ENCODE measurements around the gene DCDC1.

DCDC1 gene

DNA sequence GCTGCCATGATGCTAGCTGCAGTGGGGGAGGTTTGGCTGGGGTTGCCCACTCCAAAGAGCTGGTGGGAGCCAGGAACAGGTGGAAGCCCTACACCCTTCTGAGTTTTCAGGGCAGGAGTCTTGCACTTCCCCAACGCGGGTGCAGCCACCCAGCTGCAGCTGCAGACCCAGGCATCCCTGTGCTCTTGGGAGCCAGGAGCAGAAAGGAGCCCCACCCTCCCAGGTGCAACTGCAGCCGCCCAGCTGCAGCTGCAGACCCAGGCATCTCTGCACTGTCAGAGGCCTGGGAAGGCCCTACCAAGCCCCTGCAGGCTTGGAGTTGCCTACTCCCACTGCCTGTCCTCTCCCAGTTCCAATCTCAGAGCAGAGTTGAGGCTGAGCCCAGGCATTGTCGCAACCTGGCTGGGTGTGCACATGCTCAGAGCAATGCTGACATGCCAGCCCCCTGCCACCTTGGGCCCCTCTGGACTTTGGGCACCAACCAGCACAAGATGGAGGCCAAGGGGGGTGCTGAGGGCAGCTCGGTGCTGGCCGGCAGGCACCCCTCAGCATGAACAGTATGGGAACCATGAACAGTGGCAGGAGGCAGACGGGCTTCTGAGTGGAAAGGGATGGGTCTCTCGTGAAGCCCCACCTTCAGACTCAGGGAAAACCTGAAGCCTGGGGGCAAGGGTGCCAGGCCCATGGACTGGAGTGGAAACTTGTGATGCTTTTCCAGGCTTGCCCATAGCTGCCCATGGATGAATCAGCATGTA is 195.4 kb downstream of the DCDC1 start:
- H3K4me3 ChIP-seq (ENCODE audit: low read depth, low read length), result no peak overlapping the region
- no peak for DNase-seq (ENCODE audit: low read depth)
- TF ChIP-seq MYC (IDR thresholded peaks at IDR 0.05; ENCODE audit: low read depth, low read length) (no peak), POLR2A (IDR thresholded peaks at IDR 0.05; ENCODE audit: extremely low read depth, insufficient read length) (no peak)

DNA sequence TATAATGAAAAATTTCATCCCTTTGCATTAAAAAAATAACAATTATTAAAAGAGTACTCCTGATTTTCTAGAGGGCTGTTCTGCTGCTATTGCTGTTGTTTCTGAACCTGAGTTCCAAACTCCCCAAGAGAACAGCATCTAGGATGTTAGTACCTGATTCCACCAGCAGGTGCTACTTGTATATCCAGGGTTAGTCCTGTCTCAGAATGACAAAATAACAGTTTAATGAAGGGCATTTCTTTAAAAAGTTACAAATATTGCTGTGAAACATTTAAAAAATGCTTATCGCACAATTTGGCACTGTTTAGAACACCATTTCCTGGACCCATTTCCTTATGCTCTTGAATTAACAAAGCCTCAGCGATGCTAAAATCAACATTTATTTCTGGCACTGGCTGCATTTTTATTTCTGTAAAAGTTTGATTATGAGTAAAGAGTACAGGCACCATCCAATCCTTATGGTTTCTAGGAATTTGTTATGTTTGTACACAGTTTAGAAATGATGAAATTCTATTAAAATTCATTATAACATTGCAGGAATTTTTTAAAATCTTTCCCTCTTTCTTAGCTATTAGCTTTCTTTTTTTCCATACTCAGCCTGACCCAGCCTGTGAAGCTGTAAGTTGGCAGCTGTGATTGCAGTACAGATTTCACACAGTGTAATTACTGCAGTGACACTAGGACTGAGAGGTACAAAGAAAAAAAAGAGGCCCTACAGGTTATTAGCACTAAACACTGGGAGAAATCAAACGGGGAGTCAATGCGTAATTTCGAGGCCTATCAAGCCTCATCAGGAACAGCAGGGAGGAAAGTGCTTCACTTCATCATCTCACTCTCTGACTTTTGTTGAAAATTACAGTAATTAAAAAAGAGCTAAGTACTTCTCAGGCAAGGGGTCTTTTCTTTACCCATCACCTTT is 208.8 kb downstream of the DCDC1 start:
- no peak overlapping the region for H3K4me3 ChIP-seq (ENCODE audit: low read depth, low read length)
- DNase-seq (ENCODE audit: low read depth), result no peak
- TF ChIP-seq, protein P1, sequence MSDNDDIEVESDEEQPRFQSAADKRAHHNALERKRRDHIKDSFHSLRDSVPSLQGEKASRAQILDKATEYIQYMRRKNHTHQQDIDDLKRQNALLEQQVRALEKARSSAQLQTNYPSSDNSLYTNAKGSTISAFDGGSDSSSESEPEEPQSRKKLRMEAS (IDR thresholded peaks at IDR 0.05; ENCODE audit: low read depth, low read length), result no peak
- TF ChIP-seq MYC (IDR thresholded peaks at IDR 0.05; ENCODE audit: low read depth, low read length), result no peak
- TF ChIP-seq, protein P2, sequence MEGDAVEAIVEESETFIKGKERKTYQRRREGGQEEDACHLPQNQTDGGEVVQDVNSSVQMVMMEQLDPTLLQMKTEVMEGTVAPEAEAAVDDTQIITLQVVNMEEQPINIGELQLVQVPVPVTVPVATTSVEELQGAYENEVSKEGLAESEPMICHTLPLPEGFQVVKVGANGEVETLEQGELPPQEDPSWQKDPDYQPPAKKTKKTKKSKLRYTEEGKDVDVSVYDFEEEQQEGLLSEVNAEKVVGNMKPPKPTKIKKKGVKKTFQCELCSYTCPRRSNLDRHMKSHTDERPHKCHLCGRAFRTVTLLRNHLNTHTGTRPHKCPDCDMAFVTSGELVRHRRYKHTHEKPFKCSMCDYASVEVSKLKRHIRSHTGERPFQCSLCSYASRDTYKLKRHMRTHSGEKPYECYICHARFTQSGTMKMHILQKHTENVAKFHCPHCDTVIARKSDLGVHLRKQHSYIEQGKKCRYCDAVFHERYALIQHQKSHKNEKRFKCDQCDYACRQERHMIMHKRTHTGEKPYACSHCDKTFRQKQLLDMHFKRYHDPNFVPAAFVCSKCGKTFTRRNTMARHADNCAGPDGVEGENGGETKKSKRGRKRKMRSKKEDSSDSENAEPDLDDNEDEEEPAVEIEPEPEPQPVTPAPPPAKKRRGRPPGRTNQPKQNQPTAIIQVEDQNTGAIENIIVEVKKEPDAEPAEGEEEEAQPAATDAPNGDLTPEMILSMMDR (IDR thresholded peaks at IDR 0.05; ENCODE audit: low read depth, low read length), result no peak
- no peak for TF ChIP-seq POLR2A (IDR thresholded peaks at IDR 0.05; ENCODE audit: extremely low read depth, insufficient read length)

DNA sequence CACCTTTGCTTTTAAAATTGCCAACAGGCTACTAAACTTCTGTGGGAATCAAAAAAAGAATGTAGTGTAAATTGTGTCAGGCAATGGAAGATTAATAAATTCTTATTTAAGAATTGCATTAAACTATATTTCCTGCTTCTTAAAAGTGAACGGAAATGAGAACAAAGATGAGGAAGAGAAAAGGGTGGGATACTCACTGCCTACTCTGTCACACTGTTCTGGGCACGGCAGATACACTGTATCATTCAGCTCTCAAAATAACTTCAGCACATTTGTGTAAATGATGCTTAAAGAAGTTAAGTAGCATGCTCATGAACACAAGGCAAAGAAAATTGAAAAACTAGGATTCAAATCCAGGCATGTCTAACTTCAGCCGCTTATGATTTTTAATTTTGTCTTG is 218.7 kb downstream of the DCDC1 start:
- no peak for DNase-seq (ENCODE audit: low read depth)
- TF ChIP-seq, protein P1 (IDR thresholded peaks at IDR 0.05; ENCODE audit: low read depth, low read length), result no peak
- TF ChIP-seq, protein P2 (IDR thresholded peaks at IDR 0.05; ENCODE audit: low read depth, low read length), result no peak
- no peak for TF ChIP-seq MYC (IDR thresholded peaks at IDR 0.05; ENCODE audit: low read depth, low read length)
- no peak for TF ChIP-seq POLR2A (IDR thresholded peaks at IDR 0.05; ENCODE audit: extremely low read depth, insufficient read length)
- H3K4me3 ChIP-seq (ENCODE audit: low read depth, low read length), result no peak overlapping the region

- TF ChIP-seq, protein P1 (IDR thresholded peaks at IDR 0.05; ENCODE audit: low read depth, low read length), result no peak
- TF ChIP-seq POLR2A (IDR thresholded peaks at IDR 0.05; ENCODE audit: extremely low read depth, insufficient read length), result no peak
- no peak for TF ChIP-seq MYC (IDR thresholded peaks at IDR 0.05; ENCODE audit: low read depth, low read length)
- TF ChIP-seq, protein P2 (IDR thresholded peaks at IDR 0.05; ENCODE audit: low read depth, low read length), result no peak
- H3K4me3 ChIP-seq (ENCODE audit: low read depth, low read length), result no peak overlapping the region
- no peak for DNase-seq (ENCODE audit: low read depth)
Observed at GRCh38 chr11:31150011-31150410, 219.5 kb downstream of the DCDC1 start.

- no peak overlapping the region for H3K4me3 ChIP-seq (ENCODE audit: low read depth, low read length)
- DNase-seq (ENCODE audit: low read depth), result no peak
- TF ChIP-seq MYC (IDR thresholded peaks at IDR 0.05; ENCODE audit: low read depth, low read length), result no peak
- TF ChIP-seq POLR2A (IDR thresholded peaks at IDR 0.05; ENCODE audit: extremely low read depth, insufficient read length), result no peak
- TF ChIP-seq, protein P2 (IDR thresholded peaks at IDR 0.05; ENCODE audit: low read depth, low read length), result no peak
- TF ChIP-seq, protein P1 (IDR thresholded peaks at IDR 0.05; ENCODE audit: low read depth, low read length), result no peak
Observed at GRCh38 chr11:31141789-31142188, 227.8 kb downstream of the DCDC1 start.

GRCh38 chr11:31139479-31139878 is 230.1 kb downstream of the DCDC1 start:
- no peak overlapping the region for H3K4me3 ChIP-seq (ENCODE audit: low read depth, low read length)
- TF ChIP-seq, protein P1 (IDR thresholded peaks at IDR 0.05; ENCODE audit: low read depth, low read length), result no peak
- no peak for TF ChIP-seq POLR2A (IDR thresholded peaks at IDR 0.05; ENCODE audit: extremely low read depth, insufficient read length)
- no peak for DNase-seq (ENCODE audit: low read depth)
